Activated T-cell treated with anti-CD3 and anti-CD28 coated beads, Interleukin-2, amount 50 U/mL, for 48 hours (primary cell): ENCODE data around the gene RFTN1.
"Not testable (repeated sequence)": the region's sequence is repeated elsewhere in the genome, so short reads cannot be mapped to it uniquely, and the experiment has no call there.

ENCODE experiments used
- DNase-seq, 2 experiments: peaks; one replicate each; pipeline ENCODE4 v3.0.0-alpha.2; 2020

The RFTN1 gene

DNA sequence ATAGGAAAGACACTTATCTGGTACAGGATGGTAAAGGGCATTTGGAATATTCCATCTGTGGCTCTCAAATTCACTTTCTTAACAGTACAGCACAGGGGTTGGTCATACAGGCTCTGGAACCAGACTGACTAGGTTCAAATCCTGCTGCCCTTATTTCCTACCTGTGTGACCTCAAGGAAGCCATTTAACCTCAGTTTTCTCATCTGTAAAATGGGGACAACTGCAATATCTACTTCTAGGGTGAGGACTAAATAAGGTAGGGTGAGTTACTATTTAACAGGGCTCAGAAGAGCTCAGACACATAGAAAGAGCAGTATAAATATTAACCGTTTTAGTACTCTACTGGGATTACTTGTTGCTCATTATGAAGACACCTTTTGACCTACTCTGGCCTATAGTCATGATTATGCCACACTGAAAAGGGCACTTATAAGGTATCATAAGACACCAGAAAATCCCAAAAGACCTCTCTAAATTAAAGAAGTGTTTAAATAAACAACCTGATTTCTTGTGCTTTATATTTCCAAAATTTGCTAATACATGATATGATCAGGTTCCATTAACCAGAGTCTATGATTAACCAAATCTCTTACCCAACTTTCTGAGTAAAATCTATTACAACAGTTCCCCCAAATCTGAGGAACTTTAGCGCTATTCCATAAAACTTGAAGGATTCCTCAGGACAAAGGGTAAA lies 6.5 kb downstream of the RFTN1 start:
- DNase-seq = no peak

DNA sequence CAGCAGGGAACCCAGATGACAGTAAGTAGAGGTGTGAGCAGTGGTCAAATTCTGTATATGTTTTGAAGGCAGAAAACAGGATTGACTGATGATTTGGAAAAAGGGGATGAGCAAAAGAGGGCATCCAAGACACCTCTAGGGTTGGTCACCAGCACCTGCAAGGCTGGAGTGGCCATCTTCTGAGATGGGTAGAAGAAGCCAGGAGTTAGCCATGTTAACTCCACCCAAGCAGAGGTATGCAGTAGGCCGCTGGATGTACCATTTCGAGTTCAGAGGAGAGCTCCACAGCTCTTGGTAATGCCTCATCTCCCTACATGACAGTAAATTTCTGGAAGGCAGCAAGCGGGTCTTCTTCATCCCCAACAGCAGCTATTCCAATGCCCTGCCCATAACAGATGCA lies 7.0 kb downstream of the RFTN1 start:
- DNase-seq = no peak

DNA sequence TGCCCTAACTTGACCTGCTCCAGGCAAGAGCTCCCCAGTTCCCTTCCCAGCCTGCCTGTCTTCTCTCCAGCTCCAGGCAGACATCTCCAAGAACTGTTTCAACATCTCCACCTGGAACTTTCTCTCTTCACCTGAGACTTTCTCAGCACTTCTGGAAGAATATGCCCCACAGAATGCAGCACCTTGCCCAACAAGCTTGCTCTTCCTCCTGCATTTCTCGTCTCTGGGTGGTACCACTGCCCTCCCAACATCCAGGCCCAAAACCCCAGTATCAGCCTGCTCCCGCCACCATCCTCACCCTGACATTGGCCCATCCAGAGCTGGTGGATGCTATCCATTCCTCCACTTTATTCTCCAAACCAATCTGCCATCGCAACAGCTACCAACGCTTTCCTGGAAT lies 8.8 kb downstream of the RFTN1 start:
- DNase-seq = no peak

DNA sequence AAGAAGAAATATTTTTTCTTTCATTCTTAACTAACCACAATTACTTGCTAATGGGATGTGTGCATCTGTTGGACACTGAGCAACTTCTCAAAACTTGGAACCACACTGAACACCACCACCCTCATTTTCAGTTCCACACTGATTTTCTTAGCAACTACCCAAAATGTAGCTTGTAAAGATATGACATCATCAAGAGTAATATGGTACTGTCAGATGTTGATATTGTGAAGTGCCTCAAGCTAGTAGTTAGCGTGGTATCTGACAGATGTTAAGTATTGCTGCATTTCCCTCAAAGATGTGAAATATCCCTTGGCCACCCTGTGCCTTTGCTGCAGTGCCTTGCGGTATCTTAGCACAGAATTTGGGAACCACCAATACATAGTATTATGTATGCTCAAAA lies 9.3 kb downstream of the RFTN1 start:
- no peak for DNase-seq

DNA sequence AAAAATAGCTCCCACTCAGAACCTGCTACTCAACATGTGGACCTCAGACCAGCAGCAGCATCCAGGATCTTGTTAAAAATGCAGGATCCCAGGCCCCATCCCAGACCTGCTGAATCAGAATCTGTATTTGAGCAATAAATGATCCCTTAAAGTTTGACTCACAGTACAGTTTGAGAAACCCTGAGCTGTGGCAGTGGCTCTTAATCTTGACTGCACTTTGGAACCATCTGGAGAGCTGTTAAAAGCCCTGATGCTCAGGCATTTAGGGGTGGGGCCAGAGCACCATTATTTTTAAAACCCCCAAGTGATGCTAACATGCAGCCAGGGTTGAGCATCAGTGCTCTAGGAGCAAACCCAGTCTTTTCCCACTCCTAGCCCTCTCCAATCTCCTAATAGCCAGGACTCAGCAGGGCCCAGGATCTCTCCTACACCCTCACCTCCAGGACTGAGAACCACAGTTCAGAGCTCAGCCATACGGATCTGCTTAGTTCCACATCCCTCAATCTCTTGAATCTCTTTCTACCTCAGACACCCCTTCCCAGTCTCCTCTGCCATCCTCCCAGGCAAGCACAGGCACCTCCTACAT lies 10.2 kb downstream of the RFTN1 start:
- DNase-seq = no peak

DNA sequence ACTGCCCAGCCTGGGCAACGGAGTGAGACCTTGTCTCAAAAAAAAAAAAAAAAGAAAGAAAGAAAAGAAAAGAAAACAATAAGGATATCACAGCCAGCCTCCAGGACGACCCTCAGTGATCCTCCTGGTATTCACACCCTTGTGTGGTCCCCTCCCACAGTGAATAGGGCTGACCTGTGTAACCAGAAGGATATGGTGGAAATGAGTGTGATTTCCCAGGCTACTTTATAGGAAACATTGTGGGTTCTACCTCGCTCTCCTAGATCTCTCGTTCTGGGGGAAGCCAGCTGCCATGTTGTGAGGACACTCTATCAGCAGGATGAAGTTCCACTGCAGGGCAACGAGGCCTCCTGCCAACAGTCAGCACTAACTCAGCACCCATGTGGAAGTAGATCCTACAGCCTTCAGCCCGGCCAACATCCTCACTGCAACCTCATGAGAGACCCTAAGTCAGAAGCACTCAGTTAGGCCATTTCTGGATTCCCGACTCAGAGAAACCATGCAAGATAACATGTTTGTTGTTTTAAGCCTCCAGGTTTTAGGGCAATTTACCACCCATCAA lies 11.1 kb downstream of the RFTN1 start:
- DNase-seq = no peak

DNA sequence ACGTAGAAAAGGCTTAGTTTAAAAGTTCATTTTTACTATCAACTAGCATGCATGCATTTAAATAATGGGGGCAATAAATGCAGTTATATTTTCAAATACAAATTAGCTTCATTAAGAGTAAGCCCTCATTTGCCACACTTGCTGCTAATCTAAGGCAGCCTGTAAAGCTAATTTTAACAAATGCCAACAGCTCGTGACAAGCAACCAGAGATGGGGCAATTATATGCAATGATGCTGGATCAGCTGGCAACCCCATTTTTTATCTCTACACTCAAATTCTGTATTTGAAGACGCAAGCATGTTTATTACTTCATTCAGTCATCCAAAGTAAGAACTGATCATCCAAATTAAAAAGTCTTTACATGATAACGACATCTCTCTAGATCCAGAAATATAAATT lies 12.1 kb downstream of the RFTN1 start:
- DNase-seq = no peak

DNA sequence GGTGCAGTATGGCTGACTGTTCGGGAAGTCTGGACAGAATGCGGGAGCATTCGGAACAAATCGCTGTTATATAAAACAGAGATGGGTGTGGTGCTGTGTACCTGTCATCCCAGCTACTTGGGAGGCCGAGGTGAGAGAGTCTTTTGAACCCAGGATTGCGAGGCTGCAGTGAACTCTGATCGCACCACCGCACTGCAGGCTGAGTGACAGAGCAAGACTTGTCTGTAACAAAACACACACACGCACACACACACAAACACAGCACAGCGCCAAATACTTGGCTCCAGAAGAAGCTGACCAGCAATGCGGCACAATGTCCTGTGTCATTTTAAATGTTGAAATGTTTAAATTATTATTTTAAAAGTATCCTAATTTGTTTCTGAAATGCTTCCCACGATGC lies 12.6 kb downstream of the RFTN1 start:
- DNase-seq = no peak

DNA sequence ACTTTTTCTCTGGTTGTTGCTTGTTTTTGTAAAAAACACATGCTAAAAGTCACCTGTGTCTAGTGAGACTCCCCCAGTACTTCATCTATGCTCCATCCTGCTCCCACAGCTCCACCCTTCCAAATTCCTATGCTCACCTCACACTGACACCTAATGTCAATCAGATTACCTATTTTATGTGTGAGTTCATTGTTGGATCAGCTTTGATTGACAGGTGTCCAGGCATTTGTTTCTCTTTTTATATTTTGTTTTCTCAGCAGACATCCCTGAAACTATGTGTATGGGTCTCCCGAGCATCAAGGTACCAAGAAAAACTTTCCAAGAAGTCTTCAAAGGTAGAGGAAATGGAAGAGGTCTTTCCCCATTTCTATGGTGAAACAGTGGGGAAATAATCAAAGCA lies 13.4 kb downstream of the RFTN1 start:
- no peak for DNase-seq

DNA sequence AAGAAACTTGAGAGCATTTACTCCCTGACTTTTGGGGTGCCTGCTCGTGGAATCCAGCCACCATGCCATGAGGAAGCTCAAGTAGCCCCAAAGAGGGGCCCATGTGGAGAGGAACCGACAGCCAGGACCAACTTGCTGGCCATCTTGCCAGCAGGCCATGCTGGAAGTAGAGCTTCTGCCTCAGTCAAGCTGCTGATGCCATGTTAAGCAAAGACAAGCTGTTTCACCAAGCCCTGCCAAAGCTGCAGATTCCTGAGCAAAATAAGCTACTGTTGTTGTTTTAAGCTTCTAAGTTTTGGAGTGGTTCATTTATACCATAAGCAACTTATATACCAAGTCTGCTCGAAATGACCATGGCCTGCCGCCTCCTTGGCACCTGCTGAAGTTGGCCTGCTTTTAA lies 14.1 kb downstream of the RFTN1 start:
- no peak for DNase-seq

DNA sequence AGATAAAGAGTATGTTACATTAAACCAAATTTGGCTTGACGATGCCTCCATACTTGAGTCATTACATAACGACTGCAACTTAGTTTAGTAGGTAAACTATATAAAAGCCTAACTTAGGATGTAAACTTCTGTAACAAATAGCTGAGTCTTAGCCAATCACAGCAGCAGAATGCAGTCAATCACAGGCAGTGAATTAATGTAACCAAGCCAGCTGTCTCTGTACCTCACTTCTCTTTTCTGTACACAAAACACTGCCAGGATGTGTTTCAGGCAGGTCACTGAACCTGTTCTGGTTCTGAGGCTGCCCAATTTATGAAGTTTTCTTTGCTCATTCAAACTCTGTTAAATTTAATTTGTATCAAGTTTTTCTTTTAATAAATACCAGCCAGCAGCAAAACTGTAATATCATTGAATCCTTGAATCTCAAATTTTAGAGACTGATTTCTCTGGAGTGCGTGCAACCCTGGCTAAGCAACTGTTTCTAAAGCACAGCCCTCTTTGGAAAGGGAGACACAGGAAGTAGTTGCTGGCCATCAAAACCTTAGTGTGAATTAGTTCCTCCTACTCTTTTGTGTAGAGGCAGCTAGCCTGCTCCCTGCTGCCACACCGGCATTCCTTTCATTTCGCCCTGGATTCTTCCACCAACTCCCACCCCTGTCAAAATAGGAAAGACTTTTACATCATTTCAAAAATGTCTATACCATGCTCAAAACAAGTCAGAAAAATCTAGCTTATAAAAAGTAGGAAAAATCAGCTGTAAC lies 15.2 kb downstream of the RFTN1 start:
- DNase-seq = no peak

DNA sequence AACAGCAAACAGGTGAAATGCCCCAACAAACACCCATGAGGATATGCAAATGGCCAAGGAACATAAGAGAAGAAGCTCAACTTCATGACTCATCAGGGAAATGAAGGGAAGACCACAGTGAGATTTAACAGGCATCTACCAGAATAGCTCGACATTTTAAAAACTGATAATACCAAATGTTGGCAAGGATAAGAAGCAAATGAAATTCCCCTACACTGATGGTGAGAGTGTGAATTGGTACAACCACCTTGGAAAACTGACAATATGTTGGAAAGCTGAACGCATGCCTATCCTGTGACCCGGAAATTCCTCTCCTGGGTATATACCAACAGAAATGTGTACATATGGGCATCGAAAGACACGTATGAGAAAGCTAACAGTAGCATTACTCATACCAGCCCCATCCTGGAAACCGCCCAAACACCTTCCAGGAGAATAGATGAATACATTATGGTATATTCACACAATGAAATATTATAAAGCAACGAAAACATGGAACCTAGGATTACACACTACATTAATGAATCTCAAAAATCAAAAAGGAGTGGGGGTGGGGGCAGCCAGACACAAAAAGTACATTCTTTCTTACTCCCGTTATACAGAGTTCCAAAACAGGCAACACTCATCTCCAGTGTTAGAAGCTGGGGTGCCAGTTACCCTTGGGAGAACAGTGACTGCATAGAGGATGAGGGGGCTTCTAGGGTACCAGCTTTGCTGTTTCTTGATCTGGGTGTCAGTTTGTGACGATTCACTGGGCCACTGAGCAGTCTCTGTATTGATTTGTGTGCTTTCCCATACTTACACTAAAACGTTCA lies 16.9 kb downstream of the RFTN1 start:
- no peak for DNase-seq

DNA sequence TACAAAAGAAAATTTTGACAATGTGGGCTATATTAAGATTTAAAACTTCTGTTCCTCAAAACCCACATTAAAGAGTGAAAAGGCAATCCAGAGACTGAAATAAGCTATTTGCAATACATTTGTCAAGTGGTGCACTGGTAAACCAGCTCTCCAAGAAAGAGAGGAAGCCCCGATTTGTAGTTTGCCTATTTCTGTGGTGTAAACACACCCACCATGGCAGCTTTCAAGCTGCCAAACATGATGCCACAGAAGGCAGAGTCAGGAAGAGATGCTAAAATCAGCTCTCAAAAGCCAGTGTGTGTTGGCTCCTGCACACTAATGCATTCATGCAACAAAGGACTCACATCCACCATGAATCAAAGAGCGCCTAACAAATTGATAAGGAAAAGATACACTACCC lies 17.5 kb downstream of the RFTN1 start:
- DNase-seq = no peak

DNA sequence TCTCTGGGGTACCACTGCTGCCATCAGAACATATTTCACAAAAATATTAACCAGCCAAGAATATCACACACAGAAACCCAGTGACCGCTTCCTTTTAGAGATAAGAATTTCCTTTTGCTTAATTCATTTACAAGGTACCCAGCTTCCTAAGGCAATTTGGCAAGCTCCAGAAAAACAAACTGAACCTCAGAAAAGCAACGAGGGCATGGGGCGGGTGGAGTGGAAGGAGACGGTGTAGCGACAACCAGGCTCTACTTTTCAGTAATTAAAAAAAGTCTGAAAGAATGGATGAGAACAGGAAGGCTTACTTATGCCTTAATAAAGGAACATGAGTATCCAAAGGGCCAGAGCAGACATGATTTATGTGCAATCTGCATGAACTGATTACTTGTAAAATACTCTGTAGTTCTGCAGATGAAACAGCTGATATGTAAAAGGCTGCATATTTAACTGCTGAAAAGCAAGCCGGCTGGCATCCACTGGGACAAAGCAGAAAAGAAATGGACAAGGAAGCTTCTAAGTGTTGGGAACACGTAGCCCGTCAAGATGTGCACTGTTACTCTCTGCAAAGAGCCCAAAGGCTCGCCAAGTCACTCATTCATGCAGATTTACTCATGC lies 18.6 kb downstream of the RFTN1 start:
- DNase-seq = no peak

DNA sequence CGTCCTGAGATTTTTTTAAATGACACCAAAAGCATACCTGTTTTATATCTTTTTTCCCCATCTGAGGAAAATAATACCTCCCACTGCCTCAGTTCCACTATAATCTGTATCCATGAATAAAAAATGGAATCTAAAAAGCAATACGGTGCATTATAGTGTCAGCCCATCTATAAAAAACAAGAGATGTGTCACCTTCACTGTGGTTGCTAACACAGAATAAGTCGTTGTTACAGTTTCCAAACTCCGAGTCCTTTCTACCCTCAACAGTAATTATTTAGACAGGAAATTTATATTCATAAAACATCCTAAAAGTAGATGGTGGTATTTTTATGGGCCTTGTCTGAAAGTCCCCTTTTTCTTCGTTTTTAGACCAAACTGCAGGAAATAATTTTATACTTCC lies 19.4 kb downstream of the RFTN1 start:
- no peak for DNase-seq

DNA sequence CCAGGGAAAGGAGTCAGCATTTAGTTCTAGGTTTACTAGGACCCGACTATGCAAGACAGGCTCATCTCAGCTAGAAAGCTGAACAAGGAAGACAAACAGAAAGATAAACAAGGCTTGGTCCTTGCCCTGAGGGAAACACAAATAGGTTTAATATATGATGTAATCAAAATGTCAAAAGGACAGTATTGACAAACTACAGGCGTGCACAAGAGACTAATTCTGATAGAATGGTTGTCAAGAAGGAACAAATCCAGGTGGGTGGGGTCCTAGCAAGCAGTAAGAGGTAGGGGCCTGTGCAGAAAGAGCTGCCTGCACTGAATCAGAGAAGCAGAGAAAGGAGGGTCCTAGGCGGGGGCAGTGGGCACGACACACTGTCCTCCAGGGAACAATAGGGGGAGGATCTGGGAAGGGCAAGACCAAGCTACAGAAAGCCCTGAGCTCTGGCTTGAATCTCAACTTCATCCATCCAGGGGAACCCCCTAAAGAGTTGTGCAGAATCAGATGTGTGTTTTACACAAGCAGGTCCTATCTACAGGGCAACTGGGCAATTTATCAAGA lies 23.4 kb downstream of the RFTN1 start:
- DNase-seq = no peak

DNA sequence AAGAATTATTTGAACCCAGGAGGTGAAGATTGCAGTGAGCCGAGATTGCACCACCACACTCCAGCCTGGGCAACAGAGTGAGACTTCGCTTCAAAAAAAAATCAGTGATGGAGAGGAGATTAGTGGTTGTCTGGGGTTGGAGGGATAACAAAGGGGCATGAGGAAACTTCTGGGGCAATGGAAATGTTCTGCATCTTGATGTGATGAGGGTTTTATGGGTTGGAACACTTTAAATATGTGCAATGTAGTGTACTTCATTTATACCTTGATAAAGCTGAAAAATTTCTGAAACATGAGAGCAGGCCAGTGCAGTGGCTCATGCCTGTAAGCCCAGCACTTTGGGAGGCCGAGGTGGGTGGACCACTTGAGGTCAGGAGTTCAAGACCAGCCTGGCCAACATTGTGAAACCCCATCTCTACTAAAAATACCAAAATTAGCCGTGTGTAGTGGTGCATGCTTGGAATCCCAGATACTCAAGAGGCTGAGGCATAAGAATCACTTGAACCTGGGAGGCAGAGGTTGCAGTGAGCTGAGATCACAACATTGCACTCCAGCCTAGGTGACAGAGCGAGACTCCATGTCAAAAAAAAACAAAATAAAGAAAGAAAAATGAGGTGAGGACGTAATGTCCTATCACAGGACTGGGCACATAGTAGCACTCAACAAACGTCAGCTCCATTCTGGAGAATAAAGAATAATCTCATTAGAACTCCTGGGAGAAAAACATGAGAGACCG lies 24.0 kb downstream of the RFTN1 start:
- DNase-seq = not testable (repeated sequence)

DNA sequence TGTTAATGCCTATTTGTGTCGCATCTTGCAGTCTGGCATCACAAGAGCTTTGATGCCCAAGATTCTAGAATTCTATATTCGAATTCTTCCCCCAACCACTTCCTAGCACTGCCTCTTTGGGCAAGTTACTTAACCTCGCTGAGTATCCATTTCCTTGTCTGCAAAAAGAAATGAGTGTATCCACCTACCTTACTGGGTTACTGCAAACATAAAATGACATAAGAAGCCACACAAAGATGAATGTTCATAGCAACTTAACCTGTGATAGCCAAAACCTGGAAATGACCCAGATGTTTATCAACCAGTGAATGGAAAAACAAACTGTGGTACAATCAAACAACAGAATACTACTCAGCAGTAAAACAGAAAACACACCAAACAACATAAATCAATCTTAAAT lies 24.9 kb downstream of the RFTN1 start:
- no peak for DNase-seq

DNA sequence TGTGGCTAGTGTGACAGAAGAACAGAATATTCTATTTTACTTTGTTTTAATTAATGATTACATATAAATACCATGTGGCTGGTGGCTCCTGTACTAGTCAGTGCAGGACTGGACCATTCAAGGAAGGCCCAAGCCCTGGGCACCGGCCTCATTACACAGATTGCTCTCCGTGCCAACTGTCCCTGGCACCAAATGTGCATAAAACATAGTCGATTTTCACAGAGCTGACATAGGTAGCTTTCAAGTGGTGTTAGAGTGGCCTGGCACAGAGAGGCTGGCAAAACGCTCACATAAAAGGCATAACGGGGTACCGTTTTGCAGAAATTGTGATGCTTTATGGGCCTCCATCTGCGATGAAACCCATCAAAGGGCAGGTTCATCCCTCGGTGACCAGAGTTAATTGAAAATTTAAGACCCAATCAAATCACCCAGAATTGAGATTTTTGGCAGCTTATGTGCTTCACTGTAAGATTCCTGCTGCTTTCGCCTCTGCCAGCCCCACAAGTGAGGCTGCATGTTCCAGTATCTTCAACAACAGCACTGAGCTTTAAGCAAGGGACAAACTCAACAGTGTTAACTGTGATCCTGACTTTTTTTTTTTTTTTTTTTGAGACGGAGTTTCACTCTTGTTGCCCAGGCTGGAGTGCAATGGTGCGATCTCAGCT lies 25.9 kb downstream of the RFTN1 start:
- no peak for DNase-seq

DNA sequence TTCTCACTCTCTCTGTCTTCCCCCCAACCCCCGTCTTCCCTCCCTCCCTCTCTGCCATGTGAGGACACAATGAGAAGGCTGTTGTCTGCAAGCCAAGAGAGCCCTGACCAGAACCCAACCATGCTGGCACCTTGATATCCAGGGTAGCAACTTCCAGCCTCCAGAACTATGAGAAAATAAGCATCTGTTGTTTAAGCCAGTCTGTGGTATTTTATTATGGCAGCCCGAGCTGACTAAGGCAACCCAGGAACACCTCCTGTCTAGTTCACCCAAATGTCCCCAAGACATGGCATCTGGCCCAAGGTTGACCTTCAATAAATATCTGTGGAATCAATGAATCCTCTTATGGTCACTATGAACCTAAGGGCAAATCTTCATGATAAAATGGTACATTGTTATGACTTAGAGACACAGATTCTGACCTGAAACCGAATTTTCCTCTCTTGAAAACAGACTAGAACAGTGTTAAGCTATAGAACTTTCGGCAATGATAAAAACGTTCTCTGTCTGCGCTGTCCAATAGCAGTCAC lies 26.5 kb downstream of the RFTN1 start:
- no peak for DNase-seq

DNA sequence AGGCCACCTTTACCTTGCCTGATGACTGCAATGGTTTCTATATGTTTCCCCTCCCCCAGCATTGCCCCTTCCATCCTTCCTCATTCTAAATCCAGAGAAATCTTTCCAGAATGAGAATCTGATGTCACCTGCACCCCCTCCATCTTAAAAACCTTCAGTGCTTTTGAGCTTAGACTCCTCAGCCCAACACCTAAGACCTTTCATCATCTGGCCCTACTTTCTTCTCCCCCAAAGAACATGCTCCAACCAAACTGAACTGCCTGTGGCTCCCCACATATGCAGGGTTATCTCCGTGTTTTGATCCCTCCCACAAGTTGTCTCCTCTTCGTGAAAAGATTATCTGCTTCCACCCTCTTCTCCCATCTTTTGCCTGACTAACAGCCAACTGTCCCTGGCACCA lies 27.3 kb downstream of the RFTN1 start:
- no peak for DNase-seq
